CD14-positive monocyte (primary cell): ENCODE results near the gene MAFG. TPM values are rescaled to one million over a fixed set of nuclear protein-coding genes. Genes with fewer than 3 reads are reported as not detected.

Experiments used
- DNase-seq, 3 donors: peaks; one replicate each; pipeline ENCODE4 v3.0.0-alpha.2; 2011 to 2022
- H2AFZ ChIP-seq: 2 replicates; pipeline ENCODE4 v1.6.0; 2012; ENCODE audit warnings: mild to moderate bottlenecking, low read depth, low read length, inconsistent platforms; ENCODE audit not compliant: insufficient read depth, poor library complexity, severe bottlenecking
- H3K27ac ChIP-seq, 2 donors: 1 replicate in 1 of 2; 2 replicates in 1 of 2; pipeline ENCODE4 v1.5.1; 2012 to 2013; ENCODE audit warnings: low read length in 2 of 2, control low read depth in 1 of 2, inconsistent platforms in 1 of 2, low read depth in 1 of 2, mild to moderate bottlenecking in 1 of 2
- H3K27me3 ChIP-seq, 2 donors: one replicate each; pipeline versions ENCODE4 v1.6.0 to v1.6.1; 2011 to 2013; ENCODE audit warnings: low read length in 2 of 2; ENCODE audit not compliant: control insufficient read depth in 2 of 2, insufficient read depth in 2 of 2
- H3K36me3 ChIP-seq, 2 donors: replicated peaks in 1 of 2; 1 replicate in 1 of 2; 2 replicates in 1 of 2; pipeline versions ENCODE4 v1.5.1 to v1.6.1; 2012 to 2013; ENCODE audit warnings: low read length in 2 of 2, control low read depth in 1 of 2, inconsistent platforms in 1 of 2, mild to moderate bottlenecking in 1 of 2; ENCODE audit not compliant: insufficient read depth in 2 of 2, control insufficient read depth in 1 of 2
- H3K4me1 ChIP-seq, 2 donors: 1 replicate in 1 of 2; 2 replicates in 1 of 2; pipeline versions ENCODE4 v1.5.1 to v1.6.1; 2012 to 2013; ENCODE audit warnings: low read length in 2 of 2, control low read depth in 1 of 2, inconsistent platforms in 1 of 2, mild to moderate bottlenecking in 1 of 2, moderate library complexity in 1 of 2; ENCODE audit not compliant: insufficient read depth in 2 of 2, control insufficient read depth in 1 of 2
- H3K4me2 ChIP-seq: replicated peaks from 2 replicates; pipeline ENCODE3; 2012; ENCODE audit warnings: low read length, moderate library complexity, mild to moderate bottlenecking; ENCODE audit not compliant: poor library complexity, severe bottlenecking; ENCODE audit errors: extremely low read depth
- H3K4me3 ChIP-seq, 3 experiments: fragments of 200-600 bp in 1 of 3; sonication (generic) in 1 of 3; replicated peaks in 1 of 3; 1 replicate in 2 of 3; 2 replicates in 1 of 3; pipeline ENCODE4 v1.5.1; 2011 to 2013; ENCODE audit warnings: low read length in 3 of 3, mild to moderate bottlenecking in 3 of 3, control low read depth in 2 of 3, low read depth in 2 of 3, inconsistent platforms in 1 of 3, moderate library complexity in 1 of 3
- H3K79me2 ChIP-seq: 2 replicates; pipeline ENCODE4 v1.6.0; 2012; ENCODE audit warnings: mild to moderate bottlenecking, control low read depth, inconsistent platforms, low read length, moderate library complexity; ENCODE audit not compliant: insufficient read depth
- H3K9ac ChIP-seq: 2 replicates; pipeline ENCODE4 v1.6.0; 2017; ENCODE audit warnings: low read length, mild to moderate bottlenecking; ENCODE audit not compliant: insufficient read depth, poor library complexity, severe bottlenecking
- H3K9me3 ChIP-seq, 2 donors: replicated peaks in 1 of 2; 1 replicate in 1 of 2; 2 replicates in 1 of 2; pipeline versions ENCODE4 v1.5.1 to v1.6.1; 2012 to 2013; ENCODE audit warnings: low read length in 2 of 2, control low read depth in 1 of 2; ENCODE audit not compliant: control insufficient read depth in 1 of 2, insufficient read depth in 1 of 2
- H4K20me1 ChIP-seq: 2 replicates; pipeline ENCODE4 v1.6.0; 2012; ENCODE audit warnings: mild to moderate bottlenecking, low read length, control low read depth, moderate library complexity; ENCODE audit not compliant: insufficient read depth
- H3K27ac Mint-ChIP-seq, 7 donors: one replicate each; pipeline ENCODE4 v1.8.0; 2020; ENCODE audit warnings: mild to moderate bottlenecking in 7 of 7, mixed read lengths in 7 of 7, moderate library complexity in 6 of 7, inconsistent platforms in 2 of 7
- H3K27me3 Mint-ChIP-seq, 3 donors: one replicate each; pipeline ENCODE4 v1.8.0; 2021 to 2022; ENCODE audit warnings: low read depth in 3 of 3, mild to moderate bottlenecking in 3 of 3, mixed read lengths in 3 of 3, moderate library complexity in 3 of 3, inconsistent platforms in 1 of 3
- H3K36me3 Mint-ChIP-seq, 2 donors: one replicate each; pipeline ENCODE4 v1.8.0; 2020; ENCODE audit warnings: mixed read lengths in 2 of 2, inconsistent platforms in 1 of 2, mild to moderate bottlenecking in 1 of 2
- H3K4me1 Mint-ChIP-seq: one replicate; pipeline ENCODE4 v1.8.0; 2020; ENCODE audit warnings: mild to moderate bottlenecking, mixed read lengths
- H3K4me3 Mint-ChIP-seq, 2 donors: one replicate each; pipeline ENCODE4 v1.8.0; 2020; ENCODE audit warnings: mild to moderate bottlenecking in 2 of 2, mixed read lengths in 2 of 2, moderate library complexity in 1 of 2
- H3K9me3 Mint-ChIP-seq, 7 donors: one replicate each; pipeline ENCODE4 v1.8.0; 2020 to 2022; ENCODE audit warnings: mixed read lengths in 7 of 7, mild to moderate bottlenecking in 6 of 7, moderate library complexity in 6 of 7, inconsistent platforms in 2 of 7
- WGBS: methylation state at CpG from one replicate; pipeline ENCODE4 v1.1.5; 2013; ENCODE audit warnings: missing lambda C conversion rate; ENCODE audit not compliant: insufficient coverage; 5-methylcytosine and 5-hydroxymethylcytosine counted together
- intact Hi-C, 2 donors: fragments of 100-400 bp; cut with micrococcal nuclease; formaldehyde crosslinking; loops; one replicate each; pipeline versions ENCODE4 v1.15.0 to v1.15.1; 2023
- polyA minus RNA-seq: library from RNA; depleted of rRNA, polyadenylated mRNA; stranded (reverse); fragments of >200 nt; gene quantifications from 2 replicates; pipeline ENCODE4 v1.2.3, GENCODE V29; 2012
- polyA plus RNA-seq, 3 donors: library from polyadenylated mRNA; depleted of rRNA in 1 of 3; unstranded in 2 of 3; stranded (reverse) in 1 of 3; fragments of 300-500 nt in 2 of 3; fragments of >200 nt in 1 of 3; fragmentation: Illumina TruSeq in 2 of 3; gene quantifications; 1 replicate in 2 of 3; 2 replicates in 1 of 3; pipeline ENCODE4 v1.2.3, GENCODE V29; 2012 to 2021
- total RNA-seq, 12 experiments: library from RNA in 1 of 12; stranded (reverse) in 1 of 12; fragments of 120-200 nt in 1 of 12; gene quantifications; one replicate each; pipeline ENCODE4 v1.2.4 and lab custom pipeline; 2013 to 2026; ENCODE audit warnings: mixed read lengths in 6 of 12, inconsistent platforms in 1 of 12
- TF ChIP-seq, protein P1 (sequence below): fragments of 200-600 bp; IDR thresholded peaks from one replicate; pipeline ENCODE4 v1.8.0; 2022; ENCODE audit warnings: antibody characterized with exemption, mild to moderate bottlenecking

MAFG gene
- 8.8 TPM for total RNA-seq (2013)
- polyA plus RNA-seq (10 to 100 TPM in 1 of 3 donors, 1 to 10 TPM in 2; 7.4 to 66.0 (median 7.6) TPM), polyA minus RNA-seq (14.8 and 15.9 TPM in 2 replicates), total RNA-seq (lab: John Stamatoyannopoulos, UW) (235 to 472 (median 312) reads per million in 11 experiments)

DNA sequence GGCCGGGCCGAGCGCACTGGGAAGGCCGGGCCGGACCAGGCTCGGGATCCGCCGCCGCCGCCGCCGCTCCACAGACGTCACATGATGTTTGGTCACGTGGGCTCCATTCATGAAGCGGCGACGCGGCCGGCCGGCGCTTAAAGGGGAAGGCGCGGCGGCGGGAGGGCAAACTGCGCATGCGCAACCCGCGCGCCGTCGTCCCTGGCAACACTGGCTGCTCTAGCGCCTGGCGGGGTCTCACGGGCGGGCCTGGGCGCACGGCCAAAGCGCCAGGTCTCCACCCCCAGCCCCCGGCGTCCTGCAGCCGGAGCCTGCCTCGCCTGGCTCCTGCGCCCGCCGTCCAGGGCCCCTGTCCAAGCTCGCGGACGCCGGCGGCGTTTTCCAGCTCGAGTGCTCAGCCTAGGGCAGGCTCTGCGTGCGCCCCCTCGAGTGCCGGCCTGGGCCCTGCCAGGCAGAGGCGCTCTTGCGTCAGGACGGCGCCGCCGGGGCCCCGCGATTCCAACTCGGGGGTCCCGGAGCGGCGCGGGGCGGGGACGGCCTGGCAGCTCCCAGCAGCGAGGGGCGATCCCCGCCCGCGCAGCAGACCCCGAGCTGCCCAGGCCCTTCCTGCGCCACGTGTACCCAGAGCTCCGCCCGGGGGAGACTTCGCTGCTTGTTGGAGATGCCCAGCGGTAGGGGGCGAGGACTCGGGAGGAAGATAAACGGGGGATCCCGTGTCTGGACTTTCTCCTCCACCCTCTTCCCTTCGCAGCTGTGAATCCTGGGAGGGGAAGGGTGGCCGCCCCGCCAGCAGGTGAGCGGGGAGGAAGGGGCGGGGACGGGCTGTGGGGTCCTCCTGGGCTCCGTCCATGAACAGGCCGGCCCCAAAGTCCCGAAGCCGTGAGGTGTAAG is at the start of gene MAFG:
TSS of gene MAFG (minus strand) at position 83 of the 891 bp plus-strand sequence. CDS start 4,550 bp downstream, outside the sequence.
- H3K27me3 ChIP-seq: peaks cover 9 to 39% of the 10 kb centered on the region in 2 donors
- peak within 1 kb of the TSS; percentile 90 for H3K4me2 ChIP-seq
- Mint-ChIP-seq H3K4me1 (peaks cover 47% of the 10 kb centered on the region), H3K9me3 (peaks cover 0 to 5% (median 0%) of the 10 kb centered on the region in 7 donors), H3K36me3 (peaks cover 0 to 2% of the 10 kb centered on the region in 2 donors), H3K27me3 (peaks cover 31 to 44% (median 32%) of the 10 kb centered on the region in 3 donors), H3K27ac (peak within 1 kb of the TSS; percentile 97 to 98 (median 98)), H3K4me3 (peak within 1 kb of the TSS; percentile 91 to 93)
- under 1% methylated on average over 83 of the region's 98 CpGs for WGBS
- TF ChIP-seq, protein P1, sequence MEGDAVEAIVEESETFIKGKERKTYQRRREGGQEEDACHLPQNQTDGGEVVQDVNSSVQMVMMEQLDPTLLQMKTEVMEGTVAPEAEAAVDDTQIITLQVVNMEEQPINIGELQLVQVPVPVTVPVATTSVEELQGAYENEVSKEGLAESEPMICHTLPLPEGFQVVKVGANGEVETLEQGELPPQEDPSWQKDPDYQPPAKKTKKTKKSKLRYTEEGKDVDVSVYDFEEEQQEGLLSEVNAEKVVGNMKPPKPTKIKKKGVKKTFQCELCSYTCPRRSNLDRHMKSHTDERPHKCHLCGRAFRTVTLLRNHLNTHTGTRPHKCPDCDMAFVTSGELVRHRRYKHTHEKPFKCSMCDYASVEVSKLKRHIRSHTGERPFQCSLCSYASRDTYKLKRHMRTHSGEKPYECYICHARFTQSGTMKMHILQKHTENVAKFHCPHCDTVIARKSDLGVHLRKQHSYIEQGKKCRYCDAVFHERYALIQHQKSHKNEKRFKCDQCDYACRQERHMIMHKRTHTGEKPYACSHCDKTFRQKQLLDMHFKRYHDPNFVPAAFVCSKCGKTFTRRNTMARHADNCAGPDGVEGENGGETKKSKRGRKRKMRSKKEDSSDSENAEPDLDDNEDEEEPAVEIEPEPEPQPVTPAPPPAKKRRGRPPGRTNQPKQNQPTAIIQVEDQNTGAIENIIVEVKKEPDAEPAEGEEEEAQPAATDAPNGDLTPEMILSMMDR: peak; percentile 33
- peak within 1 kb of the TSS; percentile 73 for H2AFZ ChIP-seq
- H3K36me3 ChIP-seq: no peaks in the 10 kb centered on the region
- peaks cover 43% of the 10 kb centered on the region for H3K79me2 ChIP-seq
- H3K4me3 ChIP-seq: peak within 1 kb of the TSS; percentile 70 to 81 (median 74)
- no peaks in the 10 kb centered on the region for H3K9me3 ChIP-seq
- intact Hi-C loops: loop anchor here in 1 of 2 donors (5.0 kb wide), 2 partner anchors 49 to 56 kb away; partner anchors contain the start of genes ARHGDIA and ASPSCR1
- peak within 1 kb of the TSS; percentile 95 to 99 for H3K27ac ChIP-seq
- H4K20me1 ChIP-seq: peaks cover 35% of the 10 kb centered on the region
- DNase-seq: peak; percentile 89 to 95 (median 95)
- peak within 1 kb of the TSS; percentile 99 for H3K9ac ChIP-seq
- H3K4me1 ChIP-seq: peaks cover 48 to 54% of the 10 kb centered on the region in 2 donors
